SK-N-SH treated with all-trans-retinoic acid at 6 μM for 48 hours (cell line): Measurements from ENCODE around the gene PPFIA4.

Source experiments
- ATAC-seq: fragments of 200-7000 bp; cut with Tn5 transposase; 3 replicates; pipeline ENCODE4 v1.9.1; 2020; ENCODE audit warnings: mild to moderate bottlenecking, moderate library complexity
- ARNTL ChIP-seq: fragments of 450-650 bp; formaldehyde crosslinking; IDR thresholded peaks from 2 replicates; pipeline ENCODE4 v1.5.0; 2020; ENCODE audit warnings: low read depth, mild to moderate bottlenecking, moderate library complexity, borderline replicate concordance
- BACH2 ChIP-seq: fragments of 250-450 bp; sonication (Bioruptor Pico); IDR thresholded peaks from 2 replicates; pipeline ENCODE4 v1.9.0; 2021; ENCODE audit warnings: mild to moderate bottlenecking, borderline replicate concordance
- CSDC2 ChIP-seq: fragments of 250-450 bp; sonication (Bioruptor Pico); IDR thresholded peaks from 2 replicates; pipeline ENCODE4 v1.5.0; 2020; ENCODE audit warnings: mild to moderate bottlenecking, moderate library complexity
- ESRRG ChIP-seq: fragments of 250-450 bp; sonication (Bioruptor Pico); IDR thresholded peaks from 2 replicates; pipeline ENCODE4 v1.6.1; 2021; ENCODE audit warnings: mild to moderate bottlenecking
- GLIS3 ChIP-seq: fragments of 250-450 bp; sonication (Bioruptor Pico); IDR thresholded peaks from 2 replicates; pipeline ENCODE4 v1.5.0; 2020; ENCODE audit warnings: mild to moderate bottlenecking, moderate library complexity
- ISL1 ChIP-seq: fragments of 250-450 bp; sonication (Bioruptor Pico); IDR thresholded peaks from 2 replicates; pipeline ENCODE4 v2.1.2; 2022; ENCODE audit warnings: mild to moderate bottlenecking, moderate library complexity
- OSR1 ChIP-seq: fragments of 250-450 bp; sonication (Bioruptor Pico); IDR thresholded peaks from 2 replicates; pipeline ENCODE4 v1.8.0; 2022; ENCODE audit warnings: moderate library complexity, mild to moderate bottlenecking, inconsistent platforms
- PPARA ChIP-seq: fragments of 250-450 bp; sonication (Bioruptor Pico); IDR thresholded peaks from 2 replicates; pipeline ENCODE4 v1.5.0; 2020; ENCODE audit warnings: mild to moderate bottlenecking, borderline replicate concordance
- RARB ChIP-seq: fragments of 250-450 bp; sonication (Bioruptor Pico); IDR thresholded peaks from 2 replicates; pipeline ENCODE4 v1.8.0; 2021; ENCODE audit warnings: mild to moderate bottlenecking, moderate library complexity
- TCF4 ChIP-seq: fragments of 250-450 bp; sonication (Bioruptor Pico); IDR thresholded peaks from 2 replicates; pipeline ENCODE4 v1.8.0; 2021; ENCODE audit warnings: mild to moderate bottlenecking, moderate library complexity, borderline replicate concordance
- TOX ChIP-seq: fragments of 250-450 bp; sonication (Bioruptor Pico); IDR thresholded peaks from 2 replicates; pipeline ENCODE4 v1.8.0; 2021; ENCODE audit warnings: mild to moderate bottlenecking, moderate library complexity, borderline replicate concordance
- ZC3H10 ChIP-seq: fragments of 250-450 bp; sonication (Bioruptor Pico); IDR thresholded peaks from 2 replicates; pipeline ENCODE4 v1.5.1; 2021; ENCODE audit warnings: mild to moderate bottlenecking, moderate library complexity
- ZFP3 ChIP-seq: fragments of 250-450 bp; sonication (Bioruptor Pico); IDR thresholded peaks from 2 replicates; pipeline ENCODE4 v1.5.0; 2020; ENCODE audit warnings: mild to moderate bottlenecking, moderate library complexity
- ZNF565 ChIP-seq: fragments of 450-650 bp; formaldehyde crosslinking; conservative IDR thresholded peaks from 2 replicates; pipeline ENCODE4 v1.5.0; 2020; ENCODE audit warnings: low read depth, mild to moderate bottlenecking, moderate library complexity
- ZNF70 ChIP-seq: fragments of 450-650 bp; formaldehyde crosslinking; IDR thresholded peaks from 2 replicates; pipeline ENCODE4 v1.5.0; 2020; ENCODE audit warnings: mild to moderate bottlenecking, moderate library complexity
- TF ChIP-seq, protein P1 (sequence below): fragments of 250-450 bp; sonication (Bioruptor Pico); IDR thresholded peaks from 2 replicates; pipeline ENCODE4 v1.5.1; 2020; ENCODE audit warnings: low read depth, mild to moderate bottlenecking, moderate library complexity
- TF ChIP-seq, protein P2 (sequence below): fragments of 250-450 bp; sonication (Bioruptor Pico); IDR thresholded peaks from 2 replicates; pipeline ENCODE4 v1.8.0; 2020; ENCODE audit warnings: mild to moderate bottlenecking, moderate library complexity, borderline replicate concordance
- TF ChIP-seq, protein P3 (sequence below): fragments of 250-450 bp; sonication (Bioruptor Pico); IDR thresholded peaks from 2 replicates; pipeline ENCODE4 v1.5.1; 2021; ENCODE audit warnings: mild to moderate bottlenecking, moderate library complexity
- TF ChIP-seq, protein P4 (sequence below): fragments of 250-450 bp; sonication (Bioruptor Pico); IDR thresholded peaks from 2 replicates; pipeline ENCODE4 v1.8.0; 2021; ENCODE audit warnings: low read depth, mild to moderate bottlenecking, moderate library complexity, borderline replicate concordance
- TF ChIP-seq, protein P5 (sequence below): fragments of 250-450 bp; sonication (Bioruptor Pico); IDR thresholded peaks from 2 replicates; pipeline ENCODE4 v1.5.0; 2020; ENCODE audit warnings: mild to moderate bottlenecking, moderate library complexity

PPFIA4 gene

DNA sequence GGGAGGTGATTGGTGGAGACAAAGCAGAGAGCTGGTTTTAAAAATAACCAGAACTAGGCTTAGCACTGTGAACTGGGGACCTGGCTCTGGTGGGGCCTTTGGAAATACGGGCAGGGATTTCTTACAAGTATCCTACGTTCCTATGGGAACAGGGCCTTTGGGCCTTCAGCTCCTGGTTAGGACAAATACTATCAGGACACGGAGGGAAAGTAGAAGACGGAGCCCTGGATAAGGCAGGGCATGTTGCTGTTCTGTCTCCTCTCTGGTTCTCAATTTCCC, 64.8 kb downstream of the PPFIA4 start:
- ATAC-seq, result no peak
- no peak for TF ChIP-seq TCF4 (CRISPR knock-in tag)
- TF ChIP-seq ZFP3, result no peak
- TF ChIP-seq, protein P1, sequence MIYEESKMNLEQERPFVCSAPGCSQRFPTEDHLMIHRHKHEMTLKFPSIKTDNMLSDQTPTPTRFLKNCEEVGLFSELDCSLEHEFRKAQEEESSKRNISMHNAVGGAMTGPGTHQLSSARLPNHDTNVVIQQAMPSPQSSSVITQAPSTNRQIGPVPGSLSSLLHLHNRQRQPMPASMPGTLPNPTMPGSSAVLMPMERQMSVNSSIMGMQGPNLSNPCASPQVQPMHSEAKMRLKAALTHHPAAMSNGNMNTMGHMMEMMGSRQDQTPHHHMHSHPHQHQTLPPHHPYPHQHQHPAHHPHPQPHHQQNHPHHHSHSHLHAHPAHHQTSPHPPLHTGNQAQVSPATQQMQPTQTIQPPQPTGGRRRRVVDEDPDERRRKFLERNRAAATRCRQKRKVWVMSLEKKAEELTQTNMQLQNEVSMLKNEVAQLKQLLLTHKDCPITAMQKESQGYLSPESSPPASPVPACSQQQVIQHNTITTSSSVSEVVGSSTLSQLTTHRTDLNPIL, result no peak
- no peak for TF ChIP-seq ZNF70
- no peak for TF ChIP-seq GLIS3
- TF ChIP-seq, protein P2, sequence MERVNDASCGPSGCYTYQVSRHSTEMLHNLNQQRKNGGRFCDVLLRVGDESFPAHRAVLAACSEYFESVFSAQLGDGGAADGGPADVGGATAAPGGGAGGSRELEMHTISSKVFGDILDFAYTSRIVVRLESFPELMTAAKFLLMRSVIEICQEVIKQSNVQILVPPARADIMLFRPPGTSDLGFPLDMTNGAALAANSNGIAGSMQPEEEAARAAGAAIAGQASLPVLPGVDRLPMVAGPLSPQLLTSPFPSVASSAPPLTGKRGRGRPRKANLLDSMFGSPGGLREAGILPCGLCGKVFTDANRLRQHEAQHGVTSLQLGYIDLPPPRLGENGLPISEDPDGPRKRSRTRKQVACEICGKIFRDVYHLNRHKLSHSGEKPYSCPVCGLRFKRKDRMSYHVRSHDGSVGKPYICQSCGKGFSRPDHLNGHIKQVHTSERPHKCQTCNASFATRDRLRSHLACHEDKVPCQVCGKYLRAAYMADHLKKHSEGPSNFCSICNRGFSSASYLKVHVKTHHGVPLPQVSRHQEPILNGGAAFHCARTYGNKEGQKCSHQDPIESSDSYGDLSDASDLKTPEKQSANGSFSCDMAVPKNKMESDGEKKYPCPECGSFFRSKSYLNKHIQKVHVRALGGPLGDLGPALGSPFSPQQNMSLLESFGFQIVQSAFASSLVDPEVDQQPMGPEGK (CRISPR knock-in tag), result no peak
- TF ChIP-seq ISL1, result no peak
- TF ChIP-seq ARNTL, result no peak
- TF ChIP-seq BACH2 (CRISPR knock-in tag), result no peak
- TF ChIP-seq, protein P3, sequence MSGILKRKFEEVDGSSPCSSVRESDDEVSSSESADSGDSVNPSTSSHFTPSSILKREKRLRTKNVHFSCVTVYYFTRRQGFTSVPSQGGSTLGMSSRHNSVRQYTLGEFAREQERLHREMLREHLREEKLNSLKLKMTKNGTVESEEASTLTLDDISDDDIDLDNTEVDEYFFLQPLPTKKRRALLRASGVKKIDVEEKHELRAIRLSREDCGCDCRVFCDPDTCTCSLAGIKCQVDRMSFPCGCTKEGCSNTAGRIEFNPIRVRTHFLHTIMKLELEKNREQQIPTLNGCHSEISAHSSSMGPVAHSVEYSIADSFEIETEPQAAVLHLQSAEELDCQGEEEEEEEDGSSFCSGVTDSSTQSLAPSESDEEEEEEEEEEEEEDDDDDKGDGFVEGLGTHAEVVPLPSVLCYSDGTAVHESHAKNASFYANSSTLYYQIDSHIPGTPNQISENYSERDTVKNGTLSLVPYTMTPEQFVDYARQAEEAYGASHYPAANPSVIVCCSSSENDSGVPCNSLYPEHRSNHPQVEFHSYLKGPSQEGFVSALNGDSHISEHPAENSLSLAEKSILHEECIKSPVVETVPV, result no peak
- no peak for TF ChIP-seq ZNF565 (CRISPR knock-in tag)

DNA sequence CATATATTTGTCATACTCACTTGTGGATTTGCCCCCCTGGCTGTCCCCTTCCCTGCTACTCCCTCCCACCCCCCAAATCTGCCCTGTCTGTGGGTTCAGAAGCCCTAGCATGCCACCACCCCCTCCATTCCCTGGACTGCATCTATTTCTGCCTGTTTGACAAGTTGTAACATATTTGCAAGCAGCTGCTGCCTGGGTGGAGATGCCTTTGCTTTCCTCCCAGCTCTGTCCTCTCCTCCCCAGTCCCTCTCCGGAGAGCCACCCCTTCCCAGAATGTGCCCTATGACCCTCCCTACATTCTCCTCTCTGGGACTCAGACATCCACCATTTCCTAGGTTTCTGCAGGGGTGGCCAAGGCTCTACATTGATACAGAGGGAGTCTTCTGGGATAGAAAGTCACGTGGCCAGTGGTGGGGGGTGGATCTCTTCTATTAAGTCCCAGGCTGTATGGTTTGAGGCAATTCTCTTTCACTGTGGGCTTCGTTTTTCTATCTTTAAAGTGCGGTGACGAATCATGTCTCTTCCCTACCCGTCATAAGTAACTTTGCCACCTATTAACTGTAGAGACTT, 65.6 kb downstream of the PPFIA4 start:
- no peak for ATAC-seq
- TF ChIP-seq ZNF565 (CRISPR knock-in tag), result no peak
- no peak for TF ChIP-seq RARB (CRISPR knock-in tag)
- TF ChIP-seq GLIS3, result no peak
- no peak for TF ChIP-seq ESRRG (CRISPR knock-in tag)

DNA sequence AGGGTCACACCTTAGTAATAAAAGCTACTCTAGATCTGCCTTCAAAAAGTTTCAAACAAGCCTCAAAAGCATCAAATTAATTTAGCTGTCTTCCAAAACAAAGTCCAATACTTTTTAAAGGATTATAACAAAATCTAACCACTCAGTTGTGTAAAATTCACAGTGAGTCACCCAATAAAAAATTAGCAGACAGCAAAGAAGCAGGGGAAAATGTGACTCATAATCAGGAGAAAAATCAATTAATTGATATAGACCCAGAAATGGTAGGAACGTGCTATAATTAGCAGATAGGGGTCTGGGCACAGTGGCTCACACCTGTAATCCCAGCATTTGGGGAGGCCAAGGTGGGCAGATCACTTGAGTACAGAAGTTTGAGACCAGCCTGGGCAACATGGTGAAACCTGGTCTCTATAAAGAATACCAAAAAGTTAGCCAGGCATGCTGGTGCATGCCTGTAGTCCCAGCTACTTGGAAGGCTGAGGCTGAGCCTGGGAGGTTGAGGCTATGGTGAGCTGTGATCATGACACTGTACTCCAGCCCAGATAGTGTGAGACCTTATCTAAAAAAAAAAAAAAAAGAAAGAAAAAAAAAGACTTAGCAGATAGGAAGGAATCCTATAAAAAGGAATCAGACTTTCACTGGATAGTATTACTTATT, 67.6 kb downstream of the PPFIA4 start:
- TF ChIP-seq ISL1 (no peak), BACH2 (CRISPR knock-in tag) (no peak), TOX (CRISPR knock-in tag) (no peak), ESRRG (CRISPR knock-in tag) (no peak), ZC3H10 (no peak), ZFP3 (no peak), GLIS3 (no peak)
- TF ChIP-seq, protein P4, sequence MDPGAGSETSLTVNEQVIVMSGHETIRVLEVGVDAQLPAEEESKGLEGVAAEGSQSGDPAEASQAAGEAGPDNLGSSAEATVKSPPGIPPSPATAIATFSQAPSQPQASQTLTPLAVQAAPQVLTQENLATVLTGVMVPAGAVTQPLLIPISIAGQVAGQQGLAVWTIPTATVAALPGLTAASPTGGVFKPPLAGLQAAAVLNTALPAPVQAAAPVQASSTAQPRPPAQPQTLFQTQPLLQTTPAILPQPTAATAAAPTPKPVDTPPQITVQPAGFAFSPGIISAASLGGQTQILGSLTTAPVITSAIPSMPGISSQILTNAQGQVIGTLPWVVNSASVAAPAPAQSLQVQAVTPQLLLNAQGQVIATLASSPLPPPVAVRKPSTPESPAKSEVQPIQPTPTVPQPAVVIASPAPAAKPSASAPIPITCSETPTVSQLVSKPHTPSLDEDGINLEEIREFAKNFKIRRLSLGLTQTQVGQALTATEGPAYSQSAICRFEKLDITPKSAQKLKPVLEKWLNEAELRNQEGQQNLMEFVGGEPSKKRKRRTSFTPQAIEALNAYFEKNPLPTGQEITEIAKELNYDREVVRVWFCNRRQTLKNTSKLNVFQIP (CRISPR knock-in tag), result no peak
- TF ChIP-seq, all 23 proteins: peak for 0
- no peak for ATAC-seq

DNA sequence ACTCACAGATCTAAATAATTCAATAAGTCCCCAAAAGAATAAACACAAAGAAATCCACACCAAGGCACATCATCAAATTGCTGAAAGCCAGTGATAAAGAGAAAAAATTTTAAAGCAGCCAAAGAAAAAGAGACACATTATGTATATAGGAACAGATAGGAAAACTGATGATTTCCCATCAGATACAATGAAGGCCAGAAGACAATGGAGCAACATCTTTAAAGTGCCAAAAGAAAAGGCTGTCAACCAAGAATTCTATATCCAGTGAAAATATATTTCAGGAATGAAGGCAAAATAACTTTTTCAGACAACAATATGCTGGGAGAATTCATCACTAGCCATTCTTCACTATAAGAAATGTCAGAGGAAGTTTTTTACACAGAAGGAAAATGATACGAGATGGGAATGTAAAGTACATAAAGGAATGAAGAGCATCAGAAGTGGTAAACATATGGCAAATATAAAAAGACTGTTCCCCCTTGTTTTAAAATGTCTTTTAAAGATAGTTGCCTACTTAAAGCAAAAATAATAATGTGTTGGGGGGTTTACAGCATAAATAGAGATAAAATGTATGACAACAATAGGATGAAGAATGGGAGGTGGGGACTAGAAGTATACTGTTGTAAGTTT, 68.9 kb downstream of the PPFIA4 start:
- TF ChIP-seq ISL1 (no peak), RARB (CRISPR knock-in tag) (no peak), ARNTL (no peak), ESRRG (CRISPR knock-in tag) (no peak), ZC3H10 (no peak), CSDC2 (CRISPR knock-in tag) (no peak)
- ATAC-seq, result no peak

DNA sequence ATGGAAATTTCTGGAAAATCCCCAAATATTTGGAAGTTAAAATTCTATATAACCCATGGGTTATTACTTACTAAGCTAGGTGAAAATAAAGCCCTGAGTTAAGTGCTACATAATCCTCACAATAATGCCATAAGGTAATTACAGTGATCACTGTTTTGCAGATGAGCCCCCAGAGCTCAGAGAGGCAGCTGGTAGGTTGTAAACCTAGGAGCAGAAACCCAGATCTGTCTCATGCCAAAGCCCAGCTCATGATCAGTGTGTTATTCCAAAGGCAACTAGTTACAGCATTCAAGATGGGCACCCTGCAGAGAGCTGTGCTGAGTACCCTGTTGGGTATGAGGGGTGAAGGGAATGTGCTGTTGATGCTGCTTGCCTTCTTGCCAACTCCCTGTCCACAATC, 70.3 kb downstream of the PPFIA4 start:
- no peak for TF ChIP-seq ZNF70
- no peak for TF ChIP-seq ISL1
- ATAC-seq, result no peak

DNA sequence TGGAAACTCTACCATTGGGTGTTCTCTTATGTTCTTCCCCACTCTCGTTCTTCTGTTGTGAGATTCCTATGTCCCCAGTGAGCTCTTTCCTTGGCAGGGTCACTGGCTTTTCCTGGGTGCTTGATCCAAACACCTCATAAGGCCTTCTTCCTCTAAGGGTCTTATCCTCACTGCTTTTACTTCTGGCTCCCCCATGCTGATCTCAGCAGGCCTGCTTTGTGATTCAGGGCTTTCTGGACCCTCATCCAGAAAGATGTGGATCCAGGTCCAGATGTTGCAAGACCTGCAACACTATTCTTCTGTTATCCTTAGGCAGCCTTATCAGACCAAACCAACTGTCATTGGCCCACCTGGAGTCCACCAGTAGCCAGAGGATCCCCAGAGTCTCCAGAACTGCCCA, 70.7 kb downstream of the PPFIA4 start:
- ATAC-seq, result no peak
- TF ChIP-seq ISL1 (no peak), PPARA (CRISPR knock-in tag) (no peak), ZNF565 (CRISPR knock-in tag) (no peak), ESRRG (CRISPR knock-in tag) (no peak), OSR1 (CRISPR knock-in tag) (no peak)
- TF ChIP-seq, protein P5, sequence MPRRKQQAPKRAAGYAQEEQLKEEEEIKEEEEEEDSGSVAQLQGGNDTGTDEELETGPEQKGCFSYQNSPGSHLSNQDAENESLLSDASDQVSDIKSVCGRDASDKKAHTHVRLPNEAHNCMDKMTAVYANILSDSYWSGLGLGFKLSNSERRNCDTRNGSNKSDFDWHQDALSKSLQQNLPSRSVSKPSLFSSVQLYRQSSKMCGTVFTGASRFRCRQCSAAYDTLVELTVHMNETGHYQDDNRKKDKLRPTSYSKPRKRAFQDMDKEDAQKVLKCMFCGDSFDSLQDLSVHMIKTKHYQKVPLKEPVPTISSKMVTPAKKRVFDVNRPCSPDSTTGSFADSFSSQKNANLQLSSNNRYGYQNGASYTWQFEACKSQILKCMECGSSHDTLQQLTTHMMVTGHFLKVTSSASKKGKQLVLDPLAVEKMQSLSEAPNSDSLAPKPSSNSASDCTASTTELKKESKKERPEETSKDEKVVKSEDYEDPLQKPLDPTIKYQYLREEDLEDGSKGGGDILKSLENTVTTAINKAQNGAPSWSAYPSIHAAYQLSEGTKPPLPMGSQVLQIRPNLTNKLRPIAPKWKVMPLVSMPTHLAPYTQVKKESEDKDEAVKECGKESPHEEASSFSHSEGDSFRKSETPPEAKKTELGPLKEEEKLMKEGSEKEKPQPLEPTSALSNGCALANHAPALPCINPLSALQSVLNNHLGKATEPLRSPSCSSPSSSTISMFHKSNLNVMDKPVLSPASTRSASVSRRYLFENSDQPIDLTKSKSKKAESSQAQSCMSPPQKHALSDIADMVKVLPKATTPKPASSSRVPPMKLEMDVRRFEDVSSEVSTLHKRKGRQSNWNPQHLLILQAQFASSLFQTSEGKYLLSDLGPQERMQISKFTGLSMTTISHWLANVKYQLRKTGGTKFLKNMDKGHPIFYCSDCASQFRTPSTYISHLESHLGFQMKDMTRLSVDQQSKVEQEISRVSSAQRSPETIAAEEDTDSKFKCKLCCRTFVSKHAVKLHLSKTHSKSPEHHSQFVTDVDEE (CRISPR knock-in tag), result no peak
- TF ChIP-seq, protein P1, result no peak
